GM12891 (cell line): ENCODE results near the gene RALGDS.

Experiments
- DNase-seq: peaks from one replicate; pipeline ENCODE4 v3.0.0; 2011; ENCODE audit warnings: low spot score; ENCODE audit not compliant: insufficient read length
- FAIRE-seq: peaks from 2 replicates; lab custom pipeline; 2011; peaks lifted over from hg19 to GRCh38; lab: Jason Lieb, UNC
- PAX5 ChIP-seq: IDR thresholded peaks from 2 replicates; pipeline ENCODE4 v1.6.1; 2011; ENCODE audit warnings: low read length, moderate library complexity, mild to moderate bottlenecking; ENCODE audit not compliant: insufficient read depth, severe bottlenecking
- POLR2A ChIP-seq: IDR thresholded peaks from 2 replicates; pipeline ENCODE4 v1.6.1; 2011; ENCODE audit warnings: low read depth, low read length, control low read depth
- POLR2AphosphoS5 ChIP-seq: IDR thresholded peaks from 2 replicates; pipeline ENCODE4 v1.6.1; 2011; ENCODE audit warnings: low read depth, low read length, control low read depth
- POU2F2 ChIP-seq: IDR thresholded peaks from 2 replicates; pipeline ENCODE4 v1.6.1; 2011; ENCODE audit warnings: low read depth, mild to moderate bottlenecking, control low read depth, low read length, moderate library complexity
- SPI1 ChIP-seq: IDR thresholded peaks from 2 replicates; pipeline ENCODE4 v1.6.1; 2011; ENCODE audit warnings: low read depth, low read length, control low read depth
- TAF1 ChIP-seq: IDR thresholded peaks from 2 replicates; pipeline ENCODE4 v1.6.1; 2011; ENCODE audit warnings: low read depth, low read length, control low read depth

RALGDS gene

DNA sequence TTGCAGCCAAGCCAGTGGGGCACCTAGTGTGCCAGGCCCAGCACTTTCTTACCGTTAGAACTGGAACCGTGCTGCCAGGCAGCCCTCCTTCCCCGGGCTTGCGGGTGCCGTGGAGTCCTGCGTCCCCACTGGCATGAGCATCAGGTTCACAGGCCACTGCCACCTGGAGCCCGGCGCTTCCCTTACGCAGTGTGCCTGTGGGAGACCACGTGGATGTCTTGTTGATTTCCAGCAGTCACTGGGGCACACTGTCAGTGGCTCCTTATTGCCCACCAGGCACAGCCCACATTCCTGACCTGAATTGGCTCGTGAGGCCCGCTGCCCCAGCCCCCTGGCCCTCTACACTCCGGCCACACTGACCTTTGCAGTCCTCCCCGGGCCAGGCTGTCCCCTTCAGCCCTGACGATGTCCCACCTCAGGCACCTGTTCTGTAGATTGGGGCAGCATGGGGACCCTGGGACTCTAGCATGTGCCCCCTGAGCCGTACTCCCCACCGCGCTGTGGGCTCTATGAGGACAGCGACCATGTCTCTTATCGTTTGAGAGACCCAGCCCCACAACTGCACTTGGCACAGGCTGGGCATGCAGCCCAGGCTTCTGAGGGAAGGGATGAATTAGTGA, 69.6 kb downstream of the RALGDS start:
- TF ChIP-seq POLR2AphosphoS5: no peak
- no peak for TF ChIP-seq PAX5
- TF ChIP-seq TAF1: no peak
- TF ChIP-seq SPI1: no peak
- TF ChIP-seq POLR2A: no peak
- TF ChIP-seq POU2F2: no peak
- DNase-seq (no peak), FAIRE-seq (no peak)

GRCh38 chr9:133050781-133051180, 70.3 kb downstream of the RALGDS start:
- FAIRE-seq (no peak), DNase-seq (no peak)
- no peak for TF ChIP-seq POLR2A

DNA sequence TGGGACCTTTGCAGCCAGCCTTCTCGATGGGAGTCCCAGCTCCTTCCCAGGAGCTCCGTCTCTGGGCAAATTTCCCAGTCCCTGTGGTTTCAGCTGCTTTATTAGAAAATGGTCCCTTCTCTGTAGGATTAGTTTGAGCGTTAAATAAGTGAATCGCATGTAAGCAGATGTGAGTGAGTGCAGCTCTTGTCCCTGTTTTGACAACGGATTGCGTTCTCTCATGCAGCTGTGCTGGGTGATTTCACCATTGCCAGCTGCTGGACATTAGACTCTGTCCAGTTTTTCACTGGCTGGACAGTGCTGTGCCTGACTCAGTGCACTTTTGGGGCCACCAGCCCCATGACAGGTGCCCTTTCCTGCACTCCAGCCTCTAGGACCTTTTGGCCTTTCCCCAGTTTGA, 70.9 kb downstream of the RALGDS start:
- TF ChIP-seq POLR2A: no peak
- TF ChIP-seq POLR2AphosphoS5: no peak
- no peak for TF ChIP-seq PAX5
- no peak for TF ChIP-seq POU2F2
- TF ChIP-seq TAF1: no peak
- no peak for TF ChIP-seq SPI1
- no peak for DNase-seq
- FAIRE-seq: no peak

DNA sequence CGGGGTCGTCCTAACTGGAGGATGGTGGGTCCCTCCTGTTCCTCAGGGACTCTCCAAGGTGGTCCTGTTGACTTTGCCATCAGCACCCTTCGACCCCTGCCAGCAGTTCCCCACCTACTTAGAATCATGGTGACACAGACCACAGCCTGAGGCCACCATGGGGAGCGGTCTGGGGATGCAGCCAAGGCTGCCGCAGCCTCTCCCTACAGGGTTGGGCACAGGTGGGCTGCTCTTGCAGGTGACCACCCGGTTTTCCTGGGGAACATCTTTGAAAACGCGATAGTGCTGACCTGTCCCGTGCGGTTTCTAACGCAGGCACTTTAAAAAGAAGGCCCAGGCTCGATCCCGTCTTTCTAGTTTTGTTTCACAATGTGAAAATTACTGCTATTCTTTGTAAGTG, 72.0 kb downstream of the RALGDS start:
- no peak for TF ChIP-seq TAF1
- no peak for TF ChIP-seq PAX5
- no peak for TF ChIP-seq POLR2AphosphoS5
- TF ChIP-seq POLR2A: no peak
- TF ChIP-seq SPI1: no peak
- no peak for TF ChIP-seq POU2F2
- DNase-seq (no peak), FAIRE-seq (no peak)

DNA sequence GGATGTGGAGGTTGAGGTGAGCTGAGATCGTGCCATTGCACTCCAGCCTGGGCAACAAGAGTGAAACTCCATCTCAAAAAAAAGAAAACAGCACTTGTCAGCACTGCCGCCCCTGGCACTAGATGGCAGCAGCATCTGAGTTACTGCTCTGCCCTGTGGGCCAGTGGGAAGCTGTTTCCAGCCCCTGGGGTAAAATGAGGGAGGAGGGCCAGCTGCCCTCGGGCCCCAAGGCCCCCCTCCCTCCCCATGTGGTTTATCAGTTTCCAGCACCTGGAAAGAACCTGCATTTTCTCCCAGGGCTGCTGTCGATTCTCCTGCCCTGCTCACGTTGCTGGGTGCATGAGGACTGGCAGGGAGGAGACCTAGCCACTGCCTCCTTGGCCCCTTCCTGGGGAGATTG, 72.4 kb downstream of the RALGDS start:
- TF ChIP-seq TAF1 (no peak), POU2F2 (no peak)
- DNase-seq (no peak), FAIRE-seq (no peak)
